Activated CD8-positive, alpha-beta T cell treated with anti-CD3 and anti-CD28 coated beads for 36 hours (primary cell): ENCODE measurements around the gene ETV6. TPM values are rescaled to one million over a fixed set of nuclear protein-coding genes. Genes with fewer than 3 reads are reported as not detected.
A peak's percentile ranks its signal among the peaks of the same experiment; 100 is the strongest.

Source experiments
- ATAC-seq: fragments of 200-7000 bp; cut with Tn5 transposase; one replicate; pipeline ENCODE4 v1.10.0; 2021; ENCODE audit warnings: mild to moderate bottlenecking, moderate library complexity
- CTCF ChIA-PET: fragments of 350-600 bp; sonication (Branson Sonifier 250); formaldehyde crosslinking; loops from one replicate; lab custom pipeline; 2021; ENCODE audit warnings: antibody characterized with exemption; lab: Charles Lee
- POLR2A ChIA-PET: fragments of 350-600 bp; sonication (Branson Sonifier 250); formaldehyde crosslinking; loops from one replicate; lab custom pipeline; 2021; ENCODE audit warnings: antibody characterized with exemption; lab: Charles Lee
- DNase-seq: peaks from one replicate; pipeline ENCODE4 v3.0.0-alpha.2; 2020
- H3K27ac Mint-ChIP-seq: one replicate; pipeline ENCODE4 v1.8.0; 2021; ENCODE audit warnings: mild to moderate bottlenecking, mixed read lengths
- H3K27me3 Mint-ChIP-seq: one replicate; pipeline ENCODE4 v1.8.0; 2021; ENCODE audit warnings: mixed read lengths
- H3K36me3 Mint-ChIP-seq: one replicate; pipeline ENCODE4 v1.8.0; 2021; ENCODE audit warnings: low read depth, mixed read lengths
- H3K4me1 Mint-ChIP-seq: one replicate; pipeline ENCODE4 v1.8.0; 2021; ENCODE audit warnings: low read depth, mixed read lengths
- H3K4me3 Mint-ChIP-seq: one replicate; pipeline ENCODE4 v1.8.0; 2021; ENCODE audit warnings: mild to moderate bottlenecking, moderate library complexity, mixed read lengths
- H3K9me3 Mint-ChIP-seq: one replicate; pipeline ENCODE4 v1.8.0; 2021; ENCODE audit warnings: mixed read lengths
- CTCF ChIP-seq: fragments of 200-600 bp; IDR thresholded peaks from one replicate; pipeline ENCODE4 v1.8.0; 2022; ENCODE audit warnings: antibody characterized with exemption, mild to moderate bottlenecking
- intact Hi-C: fragments of 100-400 bp; cut with micrococcal nuclease; formaldehyde crosslinking; loops from one replicate; pipeline ENCODE4 v1.10.0; 2022
- total RNA-seq, 2 experiments: library from RNA; stranded (reverse); gene quantifications; one replicate each; pipeline ENCODE4 v1.2.3, GENCODE V29; 2021

ETV6 gene
- total RNA-seq, 2 experiments from 2014 or later: 20.5 to 22.7 TPM

- no peaks in the 10 kb centered on the region for H3K27me3 Mint-ChIP-seq
- DNase-seq: peak; percentile 42
- ChIA-PET POLR2A (interaction anchor here (0.6 to 1.6 kb wide), 16 partner anchors 8 to 521 kb away, joined by 3 to 10 read pairs (median 4); no protein-coding TSS in a partner anchor), CTCF (no interaction called here)
- intact Hi-C loops: loop anchor here (5.0 to 10.0 kb wide), 2 partner anchors 117 to 254 kb away; no protein-coding TSS in a partner anchor
- no peak for TF ChIP-seq CTCF
- H3K27ac Mint-ChIP-seq: peak overlapping the region; percentile 95
- ATAC-seq: no peak
- H3K9me3 Mint-ChIP-seq: no peaks in the 10 kb centered on the region
- peaks cover 5% of the 10 kb centered on the region for H3K36me3 Mint-ChIP-seq
- H3K4me1 Mint-ChIP-seq: peaks cover 37% of the 10 kb centered on the region
- H3K4me3 Mint-ChIP-seq: peak overlapping the region; percentile 86
Observed at GRCh38 chr12:11650286-11651281, 1.1 kb downstream of the ETV6 start.

GRCh38 chr12:11651381-11651780 is 1.9 kb downstream of the ETV6 start:
- Mint-ChIP-seq H3K27ac (peak overlapping the region; percentile 95), H3K4me3 (peak overlapping the region; percentile 86), H3K4me1 (peaks cover 45% of the 10 kb centered on the region), H3K9me3 (no peaks in the 10 kb centered on the region), H3K36me3 (peaks cover 5% of the 10 kb centered on the region), H3K27me3 (no peaks in the 10 kb centered on the region)
- no peak for TF ChIP-seq CTCF
- ATAC-seq: no peak
- ChIA-PET CTCF (no interaction called here), POLR2A (no interaction called here)
- intact Hi-C loops: loop anchor here (5.0 to 10.0 kb wide), 2 partner anchors 116 to 253 kb away; no protein-coding TSS in a partner anchor
- peak; percentile 13 for DNase-seq

GRCh38 chr12:11651785-11652184 is 2.3 kb downstream of the ETV6 start:
- ATAC-seq: no peak
- DNase-seq: no peak
- Mint-ChIP-seq H3K36me3 (peaks cover 5% of the 10 kb centered on the region), H3K4me1 (peaks cover 49% of the 10 kb centered on the region), H3K9me3 (no peaks in the 10 kb centered on the region), H3K27me3 (no peaks in the 10 kb centered on the region), H3K27ac (peak overlapping the region; percentile 95), H3K4me3 (peak overlapping the region; percentile 86)
- TF ChIP-seq CTCF: no peak
- POLR2A ChIA-PET: no interaction called here
- CTCF ChIA-PET: no interaction called here
- intact Hi-C loops: loop anchor here (2.0 to 10.0 kb wide), 3 partner anchors 116 to 357 kb away; no protein-coding TSS in a partner anchor

- Mint-ChIP-seq H3K36me3 (peaks cover 10% of the 10 kb centered on the region), H3K27ac (peak overlapping the region; percentile 95), H3K27me3 (no peaks in the 10 kb centered on the region), H3K9me3 (no peaks in the 10 kb centered on the region), H3K4me1 (peaks cover 56% of the 10 kb centered on the region), H3K4me3 (peak overlapping the region; percentile 86)
- TF ChIP-seq CTCF: no peak
- CTCF ChIA-PET: interaction anchor here (1.0 kb wide), 1 partner anchor 24 kb away, joined by 3 read pairs; no protein-coding TSS in a partner anchor
- ATAC-seq (peak; percentile 9), DNase-seq (peak; percentile 49)
- intact Hi-C loops: loop anchor here (2.0 to 10.0 kb wide), 3 partner anchors 115 to 356 kb away; no protein-coding TSS in a partner anchor
- POLR2A ChIA-PET: interaction anchor here (0.9 to 1.2 kb wide), 2 partner anchors 10 to 111 kb away, joined by 3 to 5 read pairs; no protein-coding TSS in a partner anchor
Observed at GRCh38 chr12:11652351-11653040, 3.0 kb downstream of the ETV6 start.
